MCF 10A (cell line): ENCODE data around the gene SMIM9. TPM values are rescaled to one million over a fixed set of nuclear protein-coding genes. Genes with fewer than 3 reads are reported as not detected.

Experiments
- BruUV-seq: library from RNA; stranded (reverse); fragments of 400-500 nt; replicated peaks from 2 replicates; lab custom pipeline; 2021; lab: Mats Ljungman, UMichigan
- CTCF ChIA-PET: fragments of 300-600 bp; sonication (Branson Sonifier 250); formaldehyde crosslinking; extraction: SDS; loops from one replicate; lab custom pipeline; 2021; ENCODE audit warnings: antibody characterized with exemption, inconsistent platforms; lab: Yijun Ruan, JAX
- POLR2A ChIA-PET: fragments of 300-600, 350-650 bp; sonication (Branson Sonifier 250); formaldehyde crosslinking; extraction: SDS; loops from one replicate; lab custom pipeline; 2020; ENCODE audit warnings: antibody characterized with exemption, inconsistent platforms; lab: Yijun Ruan, JAX
- DNase-seq: peaks from one replicate; pipeline ENCODE4 v3.0.0-alpha.2; 2018; ENCODE audit not compliant: unreplicated experiment
- H3K27ac Mint-ChIP-seq: one replicate; pipeline ENCODE4 v1.8.0; 2022; ENCODE audit warnings: mild to moderate bottlenecking, low read depth, mixed read lengths; ENCODE audit not compliant: unreplicated experiment
- H3K27me3 Mint-ChIP-seq: one replicate; pipeline ENCODE4 v1.8.0; 2022; ENCODE audit warnings: mixed read lengths; ENCODE audit not compliant: insufficient read depth, unreplicated experiment
- H3K36me3 Mint-ChIP-seq: one replicate; pipeline ENCODE4 v1.8.0; 2022; ENCODE audit warnings: mild to moderate bottlenecking, moderate library complexity, mixed read lengths; ENCODE audit not compliant: insufficient read depth, unreplicated experiment
- H3K4me1 Mint-ChIP-seq: one replicate; pipeline ENCODE4 v1.8.0; 2022; ENCODE audit warnings: mixed read lengths; ENCODE audit not compliant: insufficient read depth, unreplicated experiment
- H3K4me3 Mint-ChIP-seq: one replicate; pipeline ENCODE4 v1.8.0; 2022; ENCODE audit warnings: mild to moderate bottlenecking, moderate library complexity, mixed read lengths; ENCODE audit not compliant: unreplicated experiment
- H3K9me3 Mint-ChIP-seq: one replicate; pipeline ENCODE4 v1.8.0; 2022; ENCODE audit warnings: mixed read lengths; ENCODE audit not compliant: unreplicated experiment
- CTCF ChIP-seq: fragments of 200-600 bp; IDR thresholded peaks from one replicate; pipeline ENCODE4 v1.8.0; 2022; ENCODE audit warnings: antibody characterized with exemption, mild to moderate bottlenecking; ENCODE audit not compliant: unreplicated experiment
- intact Hi-C: fragments of 100-400 bp; cut with micrococcal nuclease; formaldehyde crosslinking; loops from 2 replicates; pipeline ENCODE4 v1.14.1; 2022
- total RNA-seq: library from RNA; stranded (reverse); gene quantifications from 2 replicates; pipeline ENCODE4 v1.2.3, GENCODE V29; 2022

The SMIM9 gene
- total RNA-seq, 1 experiment from 2014 or later, result not detected

GRCh38 chrX:154813801-154814200, 20.7 kb downstream of the SMIM9 start:
- ChIA-PET CTCF (no interaction called here), POLR2A (no interaction called here)
- peaks cover 40% of the 10 kb centered on the region for H3K27me3 Mint-ChIP-seq
- no peak for TF ChIP-seq CTCF
- no peaks in the 10 kb centered on the region for H3K9me3 Mint-ChIP-seq
- no peak overlapping the region for H3K27ac Mint-ChIP-seq
- H3K36me3 Mint-ChIP-seq, result no peaks in the 10 kb centered on the region
- no peak overlapping the region for H3K4me3 Mint-ChIP-seq
- intact Hi-C loops, result no loop called here
- DNase-seq, result no peak
- no TSS peak for BruUV-seq
- no peaks in the 10 kb centered on the region for H3K4me1 Mint-ChIP-seq

DNA sequence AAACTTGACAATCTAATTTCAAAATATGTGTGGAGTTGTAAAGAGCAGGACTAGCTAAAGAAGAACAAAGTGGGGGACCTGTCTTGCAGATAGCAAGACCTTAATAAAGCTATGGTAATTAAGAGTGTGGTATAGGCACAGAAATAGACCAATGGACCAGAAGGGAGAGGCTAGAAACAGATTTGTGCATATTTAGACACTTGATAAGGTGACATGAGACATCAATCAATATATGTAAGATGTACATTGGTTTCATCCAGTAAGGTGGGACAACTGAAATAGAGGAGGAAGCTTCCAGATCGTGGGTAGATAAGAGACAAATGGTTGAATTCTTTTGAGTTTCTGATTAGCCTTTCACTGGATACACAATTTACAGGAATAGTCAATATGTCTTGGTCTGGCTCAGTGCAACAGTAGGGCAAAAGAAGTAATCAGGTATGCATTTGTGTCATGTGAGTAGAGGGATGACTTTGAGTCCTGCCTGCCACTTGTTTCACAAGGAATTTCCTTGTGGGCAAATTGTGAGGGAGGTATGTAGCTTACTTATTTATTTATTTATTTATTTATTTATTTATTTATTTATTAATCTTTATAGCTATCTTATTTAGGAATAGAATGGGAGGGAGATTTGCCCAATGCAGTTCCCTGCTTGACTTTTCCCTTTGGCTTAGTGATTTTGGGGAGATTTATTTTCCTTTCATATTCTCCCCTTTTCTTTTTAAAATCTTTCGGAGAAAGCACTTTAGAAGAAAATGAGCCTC, 21.9 kb downstream of the SMIM9 start:
- no TSS peak for BruUV-seq
- no peak overlapping the region for H3K4me3 Mint-ChIP-seq
- ChIA-PET POLR2A (interaction anchor here (0.9 to 2.1 kb wide), 6 partner anchors 8 to 21 kb away, joined by 3 to 7 read pairs (median 4); no protein-coding TSS in a partner anchor), CTCF (interaction anchor here (0.8 kb wide), 2 partner anchors 64 to 216 kb away, joined by 4 read pairs; no protein-coding TSS in a partner anchor)
- H3K4me1 Mint-ChIP-seq, result no peaks in the 10 kb centered on the region
- peaks cover 4% of the 10 kb centered on the region for H3K9me3 Mint-ChIP-seq
- no peak overlapping the region for H3K27ac Mint-ChIP-seq
- TF ChIP-seq CTCF, result no peak
- no peak for DNase-seq
- intact Hi-C loops, result no loop called here
- H3K36me3 Mint-ChIP-seq, result no peaks in the 10 kb centered on the region
- peaks cover 39% of the 10 kb centered on the region for H3K27me3 Mint-ChIP-seq

- no peaks in the 10 kb centered on the region for H3K36me3 Mint-ChIP-seq
- peaks cover 10% of the 10 kb centered on the region for H3K9me3 Mint-ChIP-seq
- no peak overlapping the region for H3K27ac Mint-ChIP-seq
- H3K4me1 Mint-ChIP-seq, result no peaks in the 10 kb centered on the region
- no peak overlapping the region for H3K4me3 Mint-ChIP-seq
- H3K27me3 Mint-ChIP-seq, result peaks cover 20% of the 10 kb centered on the region
- no peak for TF ChIP-seq CTCF
- no TSS peak for BruUV-seq
- POLR2A ChIA-PET, result no interaction called here
- CTCF ChIA-PET, result no interaction called here
- no peak for DNase-seq
- intact Hi-C loops, result no loop called here
Measured at GRCh38 chrX:154809939-154810665, 24.4 kb downstream of the SMIM9 start.

GRCh38 chrX:154806837-154807501, 27.5 kb downstream of the SMIM9 start:
- no TSS peak for BruUV-seq

More at GRCh38 chrX:154806837-154807501, 27.5 kb downstream of the SMIM9 start:
- H3K9me3 Mint-ChIP-seq, result peaks cover 10% of the 10 kb centered on the region
- H3K27ac Mint-ChIP-seq, result no peak overlapping the region
- no peak for TF ChIP-seq CTCF
- peaks cover 5% of the 10 kb centered on the region for H3K27me3 Mint-ChIP-seq
- no peak for DNase-seq
- no peaks in the 10 kb centered on the region for H3K36me3 Mint-ChIP-seq
- no peak overlapping the region for H3K4me3 Mint-ChIP-seq
- ChIA-PET POLR2A (interaction anchor here (3.7 kb wide), 1 partner anchor 44 kb away, joined by 45 read pairs; the partner anchor contains the start of gene DKC1), CTCF (interaction anchor here (0.6 kb wide), 1 partner anchor 57 kb away, joined by 3 read pairs; no protein-coding TSS in a partner anchor)
- peaks cover 6% of the 10 kb centered on the region for H3K4me1 Mint-ChIP-seq
- intact Hi-C loops, result no loop called here
